Endothelial cell of umbilical vein (primary cell): Measurements from ENCODE around the gene MAML3.

Experiments used
- POLR2A ChIP-seq: IDR thresholded peaks from 2 replicates; pipeline ENCODE4 v1.6.1; 2012; ENCODE audit warnings: low read depth, mild to moderate bottlenecking, control low read depth, low read length
- POLR2AphosphoS5 ChIP-seq: IDR thresholded peaks from 2 replicates; pipeline ENCODE4 v1.6.1; 2012; ENCODE audit warnings: low read depth, mild to moderate bottlenecking, control low read depth, low read length, moderate library complexity; ENCODE audit not compliant: insufficient read depth
- TF ChIP-seq, protein P1 (sequence below): IDR thresholded peaks from 2 replicates; pipeline ENCODE4 v1.6.1; 2011; ENCODE audit not compliant: insufficient read depth, insufficient read length
- TF ChIP-seq, protein P2 (sequence below), 2 donors: IDR thresholded peaks; 1 replicate in 1 of 2; 2 replicates in 1 of 2; pipeline ENCODE4 v1.5.1; 2011; ENCODE audit warnings: low read length in 2 of 2, mild to moderate bottlenecking in 2 of 2, moderate library complexity in 2 of 2, control low read depth in 1 of 2, inconsistent platforms in 1 of 2, low read depth in 1 of 2; ENCODE audit not compliant: insufficient read depth in 1 of 2; ENCODE audit errors: extremely low read depth in 1 of 2

DNA sequence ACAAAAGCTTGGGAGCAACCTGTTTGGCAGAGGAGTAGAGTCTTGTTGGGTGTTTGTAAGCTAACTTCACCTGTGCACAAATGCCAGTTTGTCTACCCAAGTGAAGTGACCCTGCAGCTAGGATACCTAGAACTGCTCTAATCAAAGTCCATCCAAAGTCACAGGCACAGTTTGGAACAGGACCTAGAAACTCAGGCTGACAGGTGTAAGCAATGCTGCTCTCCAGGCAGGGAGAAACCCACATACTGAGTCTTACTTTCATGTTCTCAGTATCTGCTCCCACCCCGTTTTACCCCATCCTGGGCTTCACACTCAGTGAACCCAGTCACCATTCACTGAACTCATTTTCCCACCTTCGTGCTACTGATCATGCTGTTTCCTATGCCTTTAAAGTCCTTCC lies 40.3 kb downstream of the MAML3 start:
- TF ChIP-seq, protein P1, sequence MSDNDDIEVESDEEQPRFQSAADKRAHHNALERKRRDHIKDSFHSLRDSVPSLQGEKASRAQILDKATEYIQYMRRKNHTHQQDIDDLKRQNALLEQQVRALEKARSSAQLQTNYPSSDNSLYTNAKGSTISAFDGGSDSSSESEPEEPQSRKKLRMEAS = no peak
- TF ChIP-seq, protein P2, sequence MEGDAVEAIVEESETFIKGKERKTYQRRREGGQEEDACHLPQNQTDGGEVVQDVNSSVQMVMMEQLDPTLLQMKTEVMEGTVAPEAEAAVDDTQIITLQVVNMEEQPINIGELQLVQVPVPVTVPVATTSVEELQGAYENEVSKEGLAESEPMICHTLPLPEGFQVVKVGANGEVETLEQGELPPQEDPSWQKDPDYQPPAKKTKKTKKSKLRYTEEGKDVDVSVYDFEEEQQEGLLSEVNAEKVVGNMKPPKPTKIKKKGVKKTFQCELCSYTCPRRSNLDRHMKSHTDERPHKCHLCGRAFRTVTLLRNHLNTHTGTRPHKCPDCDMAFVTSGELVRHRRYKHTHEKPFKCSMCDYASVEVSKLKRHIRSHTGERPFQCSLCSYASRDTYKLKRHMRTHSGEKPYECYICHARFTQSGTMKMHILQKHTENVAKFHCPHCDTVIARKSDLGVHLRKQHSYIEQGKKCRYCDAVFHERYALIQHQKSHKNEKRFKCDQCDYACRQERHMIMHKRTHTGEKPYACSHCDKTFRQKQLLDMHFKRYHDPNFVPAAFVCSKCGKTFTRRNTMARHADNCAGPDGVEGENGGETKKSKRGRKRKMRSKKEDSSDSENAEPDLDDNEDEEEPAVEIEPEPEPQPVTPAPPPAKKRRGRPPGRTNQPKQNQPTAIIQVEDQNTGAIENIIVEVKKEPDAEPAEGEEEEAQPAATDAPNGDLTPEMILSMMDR (IDR thresholded peaks at IDR 0.05; ENCODE audit: extremely low read depth in 1 of 2, insufficient read depth in 1 of 2, low read depth in 1 of 2, low read length in 2 of 2) = no peak
- TF ChIP-seq POLR2A (no peak), POLR2AphosphoS5 (no peak)
